Testis (tissue), 2 donors: Measurements from ENCODE around the gene EXPH5.

Experiments used
- POLR2A ChIP-seq: fragments of 450-650 bp; IDR thresholded peaks from one replicate; pipeline ENCODE4 v1.6.1; 2017; ENCODE audit warnings: antibody characterized with exemption, mild to moderate bottlenecking, moderate library complexity
- TF ChIP-seq, protein P1 (sequence below), 3 experiments: fragments of 450-650 bp in 2 of 3; fragments of 200-600 bp in 1 of 3; sonication (generic) in 1 of 3; IDR thresholded peaks; one replicate each; pipeline ENCODE4 v1.5.1; 2016 to 2019; ENCODE audit warnings: antibody characterized with exemption in 3 of 3, mild to moderate bottlenecking in 2 of 3, moderate library complexity in 1 of 3

DNA sequence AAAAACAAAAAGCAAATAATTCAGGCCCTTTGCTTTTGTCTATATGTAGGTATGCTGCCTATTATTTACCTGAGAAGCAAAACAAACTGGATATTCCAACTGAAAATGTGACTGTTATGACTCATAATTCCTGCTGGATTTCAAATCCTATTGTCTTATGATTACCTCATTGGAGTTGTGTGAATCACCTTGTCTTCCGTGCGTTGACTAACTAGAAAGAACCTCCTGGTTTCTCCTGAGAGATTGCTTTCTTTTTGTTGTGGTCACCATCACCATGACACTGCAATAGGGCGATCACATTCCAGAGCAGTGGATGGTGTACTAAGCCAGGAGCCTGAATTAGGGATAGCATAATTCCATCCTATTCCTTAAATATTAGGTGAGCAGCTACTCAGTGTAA is 23.0 kb upstream of the EXPH5 start:
- TF ChIP-seq POLR2A: no peak
- TF ChIP-seq, protein P1, sequence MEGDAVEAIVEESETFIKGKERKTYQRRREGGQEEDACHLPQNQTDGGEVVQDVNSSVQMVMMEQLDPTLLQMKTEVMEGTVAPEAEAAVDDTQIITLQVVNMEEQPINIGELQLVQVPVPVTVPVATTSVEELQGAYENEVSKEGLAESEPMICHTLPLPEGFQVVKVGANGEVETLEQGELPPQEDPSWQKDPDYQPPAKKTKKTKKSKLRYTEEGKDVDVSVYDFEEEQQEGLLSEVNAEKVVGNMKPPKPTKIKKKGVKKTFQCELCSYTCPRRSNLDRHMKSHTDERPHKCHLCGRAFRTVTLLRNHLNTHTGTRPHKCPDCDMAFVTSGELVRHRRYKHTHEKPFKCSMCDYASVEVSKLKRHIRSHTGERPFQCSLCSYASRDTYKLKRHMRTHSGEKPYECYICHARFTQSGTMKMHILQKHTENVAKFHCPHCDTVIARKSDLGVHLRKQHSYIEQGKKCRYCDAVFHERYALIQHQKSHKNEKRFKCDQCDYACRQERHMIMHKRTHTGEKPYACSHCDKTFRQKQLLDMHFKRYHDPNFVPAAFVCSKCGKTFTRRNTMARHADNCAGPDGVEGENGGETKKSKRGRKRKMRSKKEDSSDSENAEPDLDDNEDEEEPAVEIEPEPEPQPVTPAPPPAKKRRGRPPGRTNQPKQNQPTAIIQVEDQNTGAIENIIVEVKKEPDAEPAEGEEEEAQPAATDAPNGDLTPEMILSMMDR (IDR thresholded peaks at IDR 0.05): no peak
